Breast epithelium (tissue), 4 donors: ENCODE results near the gene PRKCG. TPM values are rescaled to one million over a fixed set of nuclear protein-coding genes. Genes with fewer than 3 reads are reported as not detected.

Experiments
- DNase-seq, 2 donors: peaks; one replicate each; pipeline ENCODE4 v3.0.0-alpha.2; 2019; ENCODE audit warnings: low spot score in 2 of 2
- H3K27ac ChIP-seq, 2 donors: fragments of 200-600 bp; sonication (generic) in 1 of 2; one replicate each; pipeline ENCODE4 v1.5.1; 2016 to 2019; ENCODE audit warnings: mild to moderate bottlenecking in 1 of 2
- H3K27me3 ChIP-seq, 2 donors: fragments of 200-600 bp; sonication (generic) in 1 of 2; one replicate each; pipeline versions ENCODE4 v1.5.1 to v1.6.0; 2017 to 2019; ENCODE audit warnings: control low read depth in 1 of 2, mild to moderate bottlenecking in 1 of 2
- H3K36me3 ChIP-seq: fragments of 200-600 bp; one replicate; pipeline ENCODE4 v1.5.1; 2019
- H3K4me1 ChIP-seq, 2 donors: fragments of 200-600 bp; sonication (generic); one replicate each; pipeline ENCODE4 v1.5.1; 2016 to 2019; ENCODE audit warnings: control low read depth in 1 of 2
- H3K4me3 ChIP-seq, 3 donors: fragments of 200-600 bp; sonication (generic); 1 replicate in 2 of 3; 2 replicates in 1 of 3; pipeline ENCODE4 v1.5.1; 2016 to 2019; ENCODE audit warnings: mild to moderate bottlenecking in 3 of 3, moderate library complexity in 2 of 3
- H3K9me3 ChIP-seq, 2 donors: fragments of 200-600 bp; sonication (generic) in 1 of 2; one replicate each; pipeline ENCODE4 v1.5.1; 2016 to 2019; ENCODE audit warnings: control low read depth in 1 of 2
- CTCF ChIP-seq, 3 donors: fragments of 450-650 bp; IDR thresholded peaks; one replicate each; pipeline ENCODE4 v1.5.1; 2016 to 2017; ENCODE audit warnings: antibody characterized with exemption in 3 of 3, mild to moderate bottlenecking in 3 of 3, moderate library complexity in 3 of 3
- POLR2A ChIP-seq: fragments of 450-650 bp; IDR thresholded peaks from one replicate; pipeline ENCODE4 v1.6.1; 2016; ENCODE audit warnings: antibody characterized with exemption, mild to moderate bottlenecking, moderate library complexity
- POLR2AphosphoS5 ChIP-seq, 3 donors: sonication (generic); formaldehyde crosslinking; IDR thresholded peaks; one replicate each; pipeline ENCODE4 v1.6.1; 2017; ENCODE audit warnings: antibody characterized with exemption in 3 of 3
- intact Hi-C: fragments of 100-400 bp; cut with DNase I; formaldehyde crosslinking; loops from one replicate; pipeline ENCODE4 v1.15.1; 2023; ENCODE audit warnings: low total_unique reads
- total RNA-seq, 3 donors: library from RNA; depleted of rRNA; stranded (reverse); fragments of >200 nt; gene quantifications; one replicate each; pipeline ENCODE4 v1.1.0, GENCODE V29; 2016

PRKCG gene
- total RNA-seq, 3 donors from 2014 or later: not detected

DNA sequence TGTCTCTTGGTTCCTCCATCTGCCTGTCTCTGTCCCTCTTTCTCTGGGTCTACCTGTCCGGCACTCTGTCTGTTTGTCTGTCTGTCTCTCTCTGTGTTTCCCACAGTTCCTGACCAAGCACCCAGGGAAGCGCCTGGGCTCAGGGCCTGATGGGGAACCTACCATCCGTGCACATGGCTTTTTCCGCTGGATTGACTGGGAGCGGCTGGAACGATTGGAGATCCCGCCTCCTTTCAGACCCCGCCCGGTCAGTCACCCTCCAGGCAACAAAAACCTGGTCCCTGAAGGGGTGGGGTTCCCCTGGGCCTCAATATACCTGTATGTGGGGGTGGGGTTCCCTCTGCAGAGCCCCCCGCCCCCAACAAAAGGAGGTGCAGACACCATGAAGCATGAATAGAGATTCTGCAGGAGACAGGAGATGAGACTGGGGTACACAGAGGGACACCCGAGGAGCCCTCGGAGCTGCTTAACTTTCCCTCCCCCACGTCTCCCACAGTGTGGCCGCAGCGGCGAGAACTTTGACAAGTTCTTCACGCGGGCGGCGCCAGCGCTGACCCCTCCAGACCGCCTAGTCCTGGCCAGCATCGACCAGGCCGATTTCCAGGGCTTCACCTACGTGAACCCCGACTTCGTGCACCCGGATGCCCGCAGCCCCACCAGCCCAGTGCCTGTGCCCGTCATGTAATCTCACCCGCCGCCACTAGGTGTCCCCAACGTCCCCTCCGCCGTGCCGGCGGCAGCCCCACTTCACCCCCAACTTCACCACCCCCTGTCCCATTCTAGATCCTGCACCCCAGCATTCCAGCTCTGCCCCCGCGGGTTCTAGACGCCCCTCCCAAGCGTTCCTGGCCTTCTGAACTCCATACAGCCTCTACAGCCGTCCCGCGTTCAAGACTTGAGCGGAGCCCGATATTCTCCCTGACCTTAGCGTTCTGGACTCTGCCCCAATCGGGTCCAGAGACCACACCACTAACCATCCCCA lies 24.5 kb downstream of the PRKCG start:
- H3K27me3 ChIP-seq: peaks cover 15 to 66% of the 10 kb centered on the region in 2 donors
- H3K9me3 ChIP-seq: no peaks in the 10 kb centered on the region
- H3K36me3 ChIP-seq: no peaks in the 10 kb centered on the region
- no peak overlapping the region for H3K4me3 ChIP-seq
- no peak overlapping the region for H3K27ac ChIP-seq
- TF ChIP-seq POLR2A (no peak), POLR2AphosphoS5 (IDR thresholded peaks at IDR 0.05) (no peak), CTCF (IDR thresholded peaks at IDR 0.05) (peak; percentile 15 to 51 (median 51))
- DNase-seq: no peak
- intact Hi-C loops: no loop called here
- no peaks in the 10 kb centered on the region for H3K4me1 ChIP-seq

- no peaks in the 10 kb centered on the region for H3K4me1 ChIP-seq
- H3K27me3 ChIP-seq: peaks cover 15 to 73% of the 10 kb centered on the region in 2 donors
These were observed 25.2 kb downstream of the PRKCG start for GRCh38 chr19:53907193-53907581.

DNA sequence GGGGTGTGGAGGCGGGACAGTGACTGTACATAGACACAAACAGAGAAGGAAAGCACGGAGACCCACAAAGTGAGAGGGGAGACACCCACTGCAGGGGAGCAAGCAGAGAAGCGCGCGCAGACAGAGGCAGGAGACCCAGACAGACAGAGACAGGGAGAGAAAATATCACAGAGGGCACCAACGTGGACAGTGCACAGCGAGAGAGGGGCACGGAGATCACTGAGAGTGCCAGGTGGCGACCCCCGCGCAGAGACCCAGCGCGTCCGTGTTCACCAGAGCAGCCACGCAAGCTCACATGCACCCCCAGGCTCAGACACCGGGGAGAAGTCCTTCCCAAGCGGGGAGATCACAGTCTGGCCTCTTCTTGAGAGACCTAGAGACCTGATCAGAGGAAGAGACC lies 25.7 kb downstream of the PRKCG start:
- H3K4me3 ChIP-seq: peak overlapping the region in 1 of 3 donors; percentile 31
- H3K4me1 ChIP-seq: no peaks in the 10 kb centered on the region
- intact Hi-C loops: no loop called here
- no peaks in the 10 kb centered on the region for H3K9me3 ChIP-seq
- no peak for TF ChIP-seq POLR2AphosphoS5 (IDR thresholded peaks at IDR 0.05)
- no peak for TF ChIP-seq CTCF (IDR thresholded peaks at IDR 0.05)
- TF ChIP-seq POLR2A: no peak
- DNase-seq: no peak
- H3K27ac ChIP-seq: no peak overlapping the region
- H3K36me3 ChIP-seq: no peaks in the 10 kb centered on the region
- H3K27me3 ChIP-seq: peaks cover 15 to 78% of the 10 kb centered on the region in 2 donors

More at GRCh38 chr19:53907193-53907581, 25.2 kb downstream of the PRKCG start:
- no peak overlapping the region for H3K4me3 ChIP-seq
- DNase-seq: no peak
- intact Hi-C loops: no loop called here
- no peak for TF ChIP-seq CTCF (IDR thresholded peaks at IDR 0.05)
- TF ChIP-seq POLR2AphosphoS5 (IDR thresholded peaks at IDR 0.05): no peak
- TF ChIP-seq POLR2A: no peak
- H3K27ac ChIP-seq: no peak overlapping the region
- H3K9me3 ChIP-seq: no peaks in the 10 kb centered on the region
- no peaks in the 10 kb centered on the region for H3K36me3 ChIP-seq

GRCh38 chr19:53908106-53908934 lies 26.3 kb downstream of the PRKCG start:
- no peak overlapping the region for H3K27ac ChIP-seq
- H3K4me3 ChIP-seq: peak overlapping the region in 1 of 3 donors; percentile 31
- no peaks in the 10 kb centered on the region for H3K9me3 ChIP-seq
- H3K4me1 ChIP-seq: no peaks in the 10 kb centered on the region
- intact Hi-C loops: no loop called here
- TF ChIP-seq CTCF (IDR thresholded peaks at IDR 0.05) (no peak), POLR2AphosphoS5 (IDR thresholded peaks at IDR 0.05) (no peak), POLR2A (no peak)
- no peak for DNase-seq
- peaks cover 15 to 83% of the 10 kb centered on the region in 2 donors for H3K27me3 ChIP-seq
- no peaks in the 10 kb centered on the region for H3K36me3 ChIP-seq
